GM13977 (cell line): ENCODE measurements around the gene LRCH1.

Experiments
- DNase-seq: peaks from one replicate; pipeline ENCODE4 v3.0.0; 2012; ENCODE audit warnings: low spot score
- CTCF ChIP-seq: IDR thresholded peaks from 2 replicates; pipeline ENCODE4 v1.5.1; 2012; ENCODE audit warnings: mild to moderate bottlenecking, control low read depth; ENCODE audit not compliant: insufficient read depth; ENCODE audit errors: extremely low read depth, missing control alignments
- in situ Hi-C: fragments of 300-500 bp; cut with MboI; formaldehyde crosslinking; loops from one replicate; pipeline ENCODE4 v1.12.0; 2022; ENCODE audit warnings: low sequenced_read_pairs, low pct_unique_long_range_greater_than_20kb, mixed read lengths, inconsistent platforms; ENCODE audit not compliant: unreplicated experiment

The LRCH1 gene

GRCh38 chr13:46582190-46582589, 29.2 kb downstream of the LRCH1 start:
- no peak for DNase-seq
- TF ChIP-seq CTCF, result no peak
- in situ Hi-C loops, result no loop called here

- no peak for DNase-seq
- TF ChIP-seq CTCF, result no peak
- in situ Hi-C loops, result no loop called here
Observed at GRCh38 chr13:46586751-46587514, 34.0 kb downstream of the LRCH1 start.

DNA sequence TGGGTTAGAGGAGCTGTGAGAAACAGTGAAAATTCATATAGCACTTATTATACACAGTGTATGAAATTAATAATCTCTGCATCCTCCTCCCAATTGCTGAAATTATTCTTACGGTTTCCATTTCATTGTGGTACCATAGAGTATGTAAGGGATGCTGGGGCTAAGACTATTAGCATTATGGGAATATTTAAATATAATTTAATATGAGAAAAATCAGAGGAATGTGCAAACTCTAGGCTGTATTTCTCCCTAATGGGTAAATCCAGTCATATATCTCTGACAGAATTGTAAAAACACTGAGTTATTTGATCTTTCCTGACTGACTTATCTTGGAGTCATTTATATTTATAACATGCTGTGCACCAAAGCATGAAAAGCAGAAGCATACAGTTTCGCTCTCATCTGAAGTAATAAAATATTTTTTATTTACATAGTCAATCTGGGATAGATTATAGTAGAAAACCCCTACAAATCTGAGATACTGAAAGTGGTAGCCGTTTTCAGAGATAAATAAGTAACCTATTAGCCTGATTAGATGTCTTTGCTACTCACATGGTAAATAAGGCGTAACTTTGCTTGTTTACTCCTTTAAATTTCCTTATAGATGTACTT, 34.9 kb downstream of the LRCH1 start:
- no peak for TF ChIP-seq CTCF
- DNase-seq, result no peak
- in situ Hi-C loops, result no loop called here

GRCh38 chr13:46592385-46592784, 39.4 kb downstream of the LRCH1 start:
- TF ChIP-seq CTCF, result no peak
- no peak for DNase-seq
- in situ Hi-C loops, result no loop called here

- no peak for TF ChIP-seq CTCF
- no peak for DNase-seq
- in situ Hi-C loops, result no loop called here
Observed at GRCh38 chr13:46593398-46593797, 40.4 kb downstream of the LRCH1 start.

- in situ Hi-C loops, result no loop called here
Observed at GRCh38 chr13:46594374-46595078, 41.6 kb downstream of the LRCH1 start.

More at GRCh38 chr13:46594374-46595078, 41.6 kb downstream of the LRCH1 start:
- DNase-seq, result no peak
- no peak for TF ChIP-seq CTCF
